GM21447 (cell line): ENCODE measurements around the gene ATP7B.
"Not testable (repeated sequence)": the region's sequence is repeated elsewhere in the genome, so short reads cannot be mapped to it uniquely, and the experiment has no call there.

Source experiments
- ATAC-seq: cut with Tn5 transposase; IDR thresholded peaks from one replicate; pipeline ENCODE4 v1.9.1; 2021; ENCODE audit not compliant: unreplicated experiment

ATP7B gene

GRCh38 chr13:51924756-51925544 is 86.3 kb downstream of the ATP7B start:
- ATAC-seq: no peak

GRCh38 chr13:51923983-51924539 is 87.2 kb downstream of the ATP7B start:
- no peak for ATAC-seq

GRCh38 chr13:51922771-51923480 is 88.3 kb downstream of the ATP7B start:
- ATAC-seq: no peak

GRCh38 chr13:51921790-51922740 is 89.2 kb downstream of the ATP7B start:
- no peak for ATAC-seq

GRCh38 chr13:51920786-51921185 is 90.5 kb downstream of the ATP7B start:
- no peak for ATAC-seq

- ATAC-seq: no peak
Observed at GRCh38 chr13:51920267-51920666, 91.0 kb downstream of the ATP7B start.

- no peak for ATAC-seq
Observed at GRCh38 chr13:51919531-51919930, 91.7 kb downstream of the ATP7B start.

GRCh38 chr13:51916962-51917361 is 94.3 kb downstream of the ATP7B start:
- no peak for ATAC-seq

GRCh38 chr13:51916051-51916818 is 95.0 kb downstream of the ATP7B start:
- no peak for ATAC-seq

- no peak for ATAC-seq
Observed at GRCh38 chr13:51914137-51914493, 97.1 kb downstream of the ATP7B start.

- ATAC-seq: no peak
Observed at GRCh38 chr13:51913421-51914136, 97.7 kb downstream of the ATP7B start.

- ATAC-seq: no peak
Observed at GRCh38 chr13:51912511-51913225, 98.6 kb downstream of the ATP7B start.

GRCh38 chr13:51912091-51912490 is 99.2 kb downstream of the ATP7B start:
- ATAC-seq: no peak

GRCh38 chr13:51910508-51910907 is 100.7 kb downstream of the ATP7B start:
- ATAC-seq: no peak

GRCh38 chr13:51909265-51909664 is 102.0 kb downstream of the ATP7B start:
- not testable (repeated sequence) for ATAC-seq

- no peak for ATAC-seq
Observed at GRCh38 chr13:51907040-51907732, 104.1 kb downstream of the ATP7B start.

- no peak for ATAC-seq
Observed at GRCh38 chr13:51906581-51906980, 104.7 kb downstream of the ATP7B start.

GRCh38 chr13:51905787-51906186 is 105.5 kb downstream of the ATP7B start:
- no peak for ATAC-seq
